K562 (cell line): ENCODE data around the gene VPREB1. TPM values are rescaled to one million over a fixed set of nuclear protein-coding genes. Genes with fewer than 3 reads are reported as not detected.

Experiments used
- FOXJ2 ChIP-seq: fragments of 200-800 bp; sonication (Bioruptor generic); IDR thresholded peaks from 2 replicates; pipeline ENCODE4 v1.6.1; 2016; ENCODE audit warnings: missing genetic modification characterization, missing compliant biosample characterization
- KDM2B ChIP-seq: fragments of 250-450 bp; sonication (Bioruptor Pico); IDR thresholded peaks from 2 replicates; pipeline ENCODE4 v1.8.0; 2021; ENCODE audit warnings: mild to moderate bottlenecking, moderate library complexity
- NELFE ChIP-seq: IDR thresholded peaks from 2 replicates; pipeline ENCODE4 v1.6.1; 2011; ENCODE audit warnings: mild to moderate bottlenecking; ENCODE audit not compliant: insufficient read depth, insufficient read length
- NR4A1 ChIP-seq, 2 experiments: fragments of 250-450 bp in 1 of 2; fragments of 450-650 bp in 1 of 2; sonication (Bioruptor Pico) in 1 of 2; IDR thresholded peaks; 2 replicates each; pipeline versions ENCODE4 v1.4.0 to v1.6.1; 2016 to 2020; ENCODE audit warnings: mild to moderate bottlenecking in 2 of 2, missing compliant biosample characterization in 1 of 2, missing genetic modification characterization in 1 of 2, moderate library complexity in 1 of 2
- POLR2A ChIP-seq: fragments of 450-650 bp; conservative IDR thresholded peaks from 2 replicates; pipeline ENCODE4 v1.6.1; 2016
- PTBP1 ChIP-seq: fragments of 200-400 bp; formaldehyde crosslinking; IDR thresholded peaks from 2 replicates; pipeline ENCODE4 v1.6.1; 2017; ENCODE audit warnings: low read depth, low read length
- PTRF ChIP-seq: fragments of 450-650 bp; IDR thresholded peaks from 2 replicates; pipeline ENCODE4 v1.6.1; 2016; ENCODE audit warnings: mild to moderate bottlenecking, missing genetic modification characterization, missing compliant biosample characterization
- RHOXF2B ChIP-seq: fragments of 250-450 bp; sonication (Bioruptor Pico); conservative IDR thresholded peaks from 2 replicates; pipeline ENCODE4 v1.5.1; 2021
- SIN3A ChIP-seq, 2 experiments: fragments of 150-350 bp in 1 of 2; IDR thresholded peaks; 2 replicates each; pipeline ENCODE4 v1.6.1; 2011 to 2016; ENCODE audit warnings: borderline replicate concordance in 2 of 2, low read depth in 2 of 2, low read length in 2 of 2, mild to moderate bottlenecking in 2 of 2, moderate library complexity in 2 of 2; ENCODE audit not compliant: control insufficient read depth in 1 of 2
- SIX5 ChIP-seq, 2 experiments: IDR thresholded peaks; 2 replicates each; pipeline ENCODE4 v1.6.1; 2011; ENCODE audit warnings: low read length in 2 of 2, borderline replicate concordance in 1 of 2, low read depth in 1 of 2, mild to moderate bottlenecking in 1 of 2, moderate library complexity in 1 of 2; ENCODE audit not compliant: insufficient read depth in 1 of 2
- SPI1 ChIP-seq: IDR thresholded peaks from 2 replicates; pipeline ENCODE4 v1.6.1; 2011; ENCODE audit warnings: low read depth, low read length, control low read depth, borderline replicate concordance
- STAG1 ChIP-seq: sonication (generic); formaldehyde crosslinking; IDR thresholded peaks from 2 replicates; pipeline ENCODE4 v1.5.0; 2020; ENCODE audit warnings: missing genetic modification reagents, borderline replicate concordance
- STAT5A ChIP-seq: IDR thresholded peaks from 2 replicates; pipeline ENCODE4 v1.6.1; 2012; ENCODE audit warnings: low read length, inconsistent platforms, borderline replicate concordance
- TAF9B ChIP-seq: fragments of 450-650 bp; IDR thresholded peaks from 2 replicates; pipeline ENCODE4 v1.6.1; 2018; ENCODE audit warnings: mild to moderate bottlenecking; ENCODE audit not compliant: partially characterized antibody
- TEAD1 ChIP-seq, 2 experiments: fragments of 450-650 bp in 1 of 2; sonication (generic) in 1 of 2; formaldehyde crosslinking; IDR thresholded peaks; 2 replicates each; pipeline versions ENCODE4 v1.4.0 to v1.8.0; 2020 to 2022; ENCODE audit warnings: mild to moderate bottlenecking in 2 of 2, missing genetic modification reagents in 1 of 2
- TOE1 ChIP-seq, 2 experiments: fragments of 450-650 bp in 1 of 2; sonication (generic) in 1 of 2; formaldehyde crosslinking in 1 of 2; IDR thresholded peaks; 2 replicates each; pipeline versions ENCODE4 v1.7.1 to v1.8.0; 2016 to 2022; ENCODE audit warnings: borderline replicate concordance in 2 of 2, mild to moderate bottlenecking in 2 of 2, antibody characterized with exemption in 1 of 2, inconsistent platforms in 1 of 2, low read depth in 1 of 2, missing genetic modification reagents in 1 of 2, moderate library complexity in 1 of 2
- ZBED1 ChIP-seq: IDR thresholded peaks from 2 replicates; pipeline ENCODE4 v1.6.1; 2014
- ZNF197 ChIP-seq: fragments of 200-800 bp; sonication (Bioruptor generic); IDR thresholded peaks from 2 replicates; pipeline ENCODE4 v1.6.1; 2016; ENCODE audit warnings: low read depth, missing genetic modification characterization, missing compliant biosample characterization
- ZNF436 ChIP-seq: fragments of 250-450, 450-650 bp; sonication (Bioruptor Pico); formaldehyde crosslinking; IDR thresholded peaks from 2 replicates; pipeline ENCODE4 v1.7.0; 2020; ENCODE audit warnings: mild to moderate bottlenecking
- ZNF77 ChIP-seq: fragments of 250-450 bp; sonication (Bioruptor Pico); IDR thresholded peaks from 2 replicates; pipeline ENCODE4 v1.5.0; 2020
- polyA plus RNA-seq, 8 experiments: library from polyadenylated mRNA; depleted of rRNA in 4 of 8; stranded (reverse) in 5 of 8; unstranded in 3 of 8; fragments of >200 nt; fragmentation: Nextera tagmentation in 2 of 8; fragmentation: Illumina TruSeq in 1 of 8; extraction: Ambion mirVana in 2 of 8; extraction: Trizol in 1 of 8; gene quantifications; 2 replicates each; pipeline versions ENCODE4 v1.2.1 to v1.2.3, GENCODE V29; 2011 to 2014; ENCODE audit warnings: inconsistent platforms in 1 of 8, missing spikeins in 1 of 8
- total RNA-seq, 7 experiments: library from RNA; depleted of rRNA in 6 of 7; stranded (reverse); fragments of >200 nt in 6 of 7; fragmentation: Illumina TruSeq in 2 of 7; extraction: Trizol in 2 of 7; gene quantifications; 2 replicates each; pipeline versions ENCODE4 v1.2.1 to v1.2.3, GENCODE V29; 2011 to 2021; ENCODE audit warnings: low replicate concordance in 1 of 7
- TF ChIP-seq, protein P1 (sequence below): fragments of 250-450 bp; sonication (Bioruptor Pico); IDR thresholded peaks from 2 replicates; pipeline ENCODE4 v1.4.0; 2020; ENCODE audit warnings: mild to moderate bottlenecking, moderate library complexity
- TF ChIP-seq, protein P2 (sequence below): fragments of 450-650 bp; formaldehyde crosslinking; IDR thresholded peaks from 2 replicates; pipeline ENCODE4 v1.4.0; 2020; ENCODE audit warnings: mild to moderate bottlenecking
- TF ChIP-seq, protein P3 (sequence below): fragments of 250-450 bp; sonication (Bioruptor Pico); IDR thresholded peaks from 2 replicates; pipeline ENCODE4 v1.8.0; 2022; ENCODE audit warnings: moderate library complexity, mild to moderate bottlenecking, inconsistent platforms
- TF ChIP-seq, protein P4 (sequence below): sonication (generic); formaldehyde crosslinking; IDR thresholded peaks from 2 replicates; pipeline ENCODE4 v1.5.0; 2020; ENCODE audit warnings: missing genetic modification reagents

Gene VPREB1
- total and polyA plus RNA-seq, 9 of the 15 experiments (the other 6 are each of a cell fraction or from before 2014, with no cell fraction given), result not detected

DNA sequence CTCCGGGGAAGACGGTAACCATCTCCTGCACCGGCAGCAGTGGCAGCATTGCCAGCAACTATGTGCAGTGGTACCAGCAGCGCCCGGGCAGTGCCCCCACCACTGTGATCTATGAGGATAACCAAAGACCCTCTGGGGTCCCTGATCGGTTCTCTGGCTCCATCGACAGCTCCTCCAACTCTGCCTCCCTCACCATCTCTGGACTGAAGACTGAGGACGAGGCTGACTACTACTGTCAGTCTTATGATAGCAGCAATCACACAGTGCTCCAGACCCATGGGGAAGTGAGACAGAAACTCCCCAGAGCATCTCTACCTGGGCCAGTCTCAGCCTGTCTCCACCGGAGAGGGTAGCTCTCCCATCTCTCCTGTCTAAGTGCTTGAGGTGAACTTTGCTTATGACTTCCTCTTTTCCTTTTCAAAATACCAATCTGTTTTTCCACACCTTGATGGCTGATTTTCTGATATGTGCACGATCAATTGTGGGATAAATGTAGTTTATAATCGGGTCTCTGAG, 48.5 kb upstream of the VPREB1 start (continued):
- 0 out of 4 replicates have a peak, but pooled peaks of 1 of the 2 experiments have one; percentile 27 for TF ChIP-seq SIX5 (IDR thresholded peaks at IDR 0.05; ENCODE audit: borderline replicate concordance in 1 of 2, insufficient read depth in 1 of 2, low read depth in 1 of 2, low read length in 2 of 2)
- TF ChIP-seq TOE1 (IDR thresholded peaks at IDR 0.05; ENCODE audit: borderline replicate concordance), result no peak
- no peak for TF ChIP-seq TOE1 (CRISPR knock-in tag; IDR thresholded peaks at IDR 0.05; ENCODE audit: borderline replicate concordance, low read depth)
- TF ChIP-seq, protein P1, sequence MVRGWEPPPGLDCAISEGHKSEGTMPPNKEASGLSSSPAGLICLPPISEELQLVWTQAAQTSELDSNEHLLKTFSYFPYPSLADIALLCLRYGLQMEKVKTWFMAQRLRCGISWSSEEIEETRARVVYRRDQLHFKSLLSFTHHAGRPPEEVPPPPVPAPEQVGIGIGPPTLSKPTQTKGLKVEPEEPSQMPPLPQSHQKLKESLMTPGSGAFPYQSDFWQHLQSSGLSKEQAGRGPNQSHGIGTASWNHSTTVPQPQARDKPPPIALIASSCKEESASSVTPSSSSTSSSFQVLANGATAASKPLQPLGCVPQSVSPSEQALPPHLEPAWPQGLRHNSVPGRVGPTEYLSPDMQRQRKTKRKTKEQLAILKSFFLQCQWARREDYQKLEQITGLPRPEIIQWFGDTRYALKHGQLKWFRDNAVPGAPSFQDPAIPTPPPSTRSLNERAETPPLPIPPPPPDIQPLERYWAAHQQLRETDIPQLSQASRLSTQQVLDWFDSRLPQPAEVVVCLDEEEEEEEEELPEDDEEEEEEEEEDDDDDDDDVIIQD, result no peak
- no peak for TF ChIP-seq STAT5A
- no peak for TF ChIP-seq NELFE
- TF ChIP-seq ZNF197 (CRISPR knock-in tag), result no peak
- TF ChIP-seq PTBP1, result no peak
- TF ChIP-seq ZBED1, result no peak
- TF ChIP-seq SIN3A (IDR thresholded peaks at IDR 0.05; ENCODE audit: borderline replicate concordance in 2 of 2, control insufficient read depth in 1 of 2, low read depth in 2 of 2, low read length in 2 of 2), result peak in 1 of 2 experiments; percentile 39; a peak in 1 of 4 replicates
- TF ChIP-seq, protein P2, sequence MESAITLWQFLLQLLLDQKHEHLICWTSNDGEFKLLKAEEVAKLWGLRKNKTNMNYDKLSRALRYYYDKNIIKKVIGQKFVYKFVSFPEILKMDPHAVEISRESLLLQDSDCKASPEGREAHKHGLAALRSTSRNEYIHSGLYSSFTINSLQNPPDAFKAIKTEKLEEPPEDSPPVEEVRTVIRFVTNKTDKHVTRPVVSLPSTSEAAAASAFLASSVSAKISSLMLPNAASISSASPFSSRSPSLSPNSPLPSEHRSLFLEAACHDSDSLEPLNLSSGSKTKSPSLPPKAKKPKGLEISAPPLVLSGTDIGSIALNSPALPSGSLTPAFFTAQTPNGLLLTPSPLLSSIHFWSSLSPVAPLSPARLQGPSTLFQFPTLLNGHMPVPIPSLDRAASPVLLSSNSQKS (CRISPR knock-in tag), result no peak
- TF ChIP-seq, protein P3, sequence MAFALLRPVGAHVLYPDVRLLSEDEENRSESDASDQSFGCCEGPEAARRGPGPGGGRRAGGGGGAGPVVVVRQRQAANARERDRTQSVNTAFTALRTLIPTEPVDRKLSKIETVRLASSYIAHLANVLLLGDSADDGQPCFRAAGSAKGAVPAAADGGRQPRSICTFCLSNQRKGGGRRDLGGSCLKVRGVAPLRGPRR (CRISPR knock-in tag), result 0 out of 2 replicates have a peak, but pooled peaks have one; percentile 5
- TF ChIP-seq TAF9B, result no peak
- TF ChIP-seq TEAD1 (CRISPR knock-in tag; IDR thresholded peaks at IDR 0.05), result 0 out of 4 replicates have a peak, but pooled peaks of 1 of the 2 experiments have one; percentile 3
- no peak for TF ChIP-seq PTRF (tag)
- TF ChIP-seq STAG1 (CRISPR knock-in tag), result 0 out of 2 replicates have a peak, but pooled peaks have one; percentile 50
- TF ChIP-seq ZNF77 (CRISPR knock-in tag), result no peak
- TF ChIP-seq ZNF436 (CRISPR knock-in tag), result no peak
- TF ChIP-seq FOXJ2 (tag), result 0 out of 2 replicates have a peak, but pooled peaks have one; percentile 25
- 0 out of 2 replicates have a peak, but pooled peaks have one; percentile 76 for TF ChIP-seq KDM2B (CRISPR knock-in tag)
- no peak for TF ChIP-seq POLR2A
- TF ChIP-seq, protein P4, sequence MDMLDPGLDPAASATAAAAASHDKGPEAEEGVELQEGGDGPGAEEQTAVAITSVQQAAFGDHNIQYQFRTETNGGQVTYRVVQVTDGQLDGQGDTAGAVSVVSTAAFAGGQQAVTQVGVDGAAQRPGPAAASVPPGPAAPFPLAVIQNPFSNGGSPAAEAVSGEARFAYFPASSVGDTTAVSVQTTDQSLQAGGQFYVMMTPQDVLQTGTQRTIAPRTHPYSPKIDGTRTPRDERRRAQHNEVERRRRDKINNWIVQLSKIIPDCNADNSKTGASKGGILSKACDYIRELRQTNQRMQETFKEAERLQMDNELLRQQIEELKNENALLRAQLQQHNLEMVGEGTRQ (CRISPR knock-in tag), result 0 out of 2 replicates have a peak, but pooled peaks have one; percentile 1
- TF ChIP-seq SPI1, result peak; percentile 92
- TF ChIP-seq RHOXF2B (CRISPR knock-in tag), result no peak
- no peak for TF ChIP-seq NR4A1 (CRISPR knock-in tag; IDR thresholded peaks at IDR 0.05)
- TF ChIP-seq NR4A1 (tag; IDR thresholded peaks at IDR 0.05), result 0 out of 2 replicates have a peak, but pooled peaks have one; percentile 1
